ACC112 (cell line): ENCODE measurements around the gene CNKSR3.
A peak's percentile ranks its signal among the peaks of the same experiment; 100 is the strongest.

ENCODE experiments used
- H2AFZ ChIP-seq: fragments of 200-600 bp; sonication (generic); one replicate; pipeline ENCODE4 v1.6.0; 2017; ENCODE audit warnings: antibody characterized with exemption, low read length; ENCODE audit not compliant: unreplicated experiment
- H3K27ac ChIP-seq: fragments of 200-600 bp; sonication (generic); 2 replicates; pipeline ENCODE4 v1.5.1; 2014; ENCODE audit warnings: low read depth, mild to moderate bottlenecking, antibody characterized with exemption, low read length, moderate library complexity
- H3K27me3 ChIP-seq: fragments of 200-600 bp; sonication (generic); 2 replicates; pipeline ENCODE4 v1.6.1; 2014; ENCODE audit warnings: mild to moderate bottlenecking, antibody characterized with exemption, low read length, moderate library complexity, mixed read lengths; ENCODE audit not compliant: insufficient read depth
- H3K36me3 ChIP-seq: fragments of 200-600 bp; sonication (generic); 2 replicates; pipeline ENCODE4 v1.6.1; 2016; ENCODE audit warnings: mild to moderate bottlenecking, antibody characterized with exemption, low read length, moderate library complexity, mixed read lengths; ENCODE audit not compliant: insufficient read depth
- H3K4me1 ChIP-seq: fragments of 200-600 bp; sonication (generic); one replicate; pipeline ENCODE4 v1.6.1; 2016; ENCODE audit warnings: low read length, mixed read lengths; ENCODE audit not compliant: insufficient read depth, unreplicated experiment, control insufficient read depth
- H3K4me3 ChIP-seq: fragments of 200-600 bp; sonication (generic); 2 replicates; pipeline ENCODE4 v1.5.1; 2014; ENCODE audit warnings: mild to moderate bottlenecking, low read depth, low read length
- H3K79me2 ChIP-seq: fragments of 200-600 bp; sonication (generic); one replicate; pipeline ENCODE4 v1.6.0; 2016; ENCODE audit warnings: low read length; ENCODE audit not compliant: control insufficient read depth, unreplicated experiment, insufficient read depth

CNKSR3 gene

DNA sequence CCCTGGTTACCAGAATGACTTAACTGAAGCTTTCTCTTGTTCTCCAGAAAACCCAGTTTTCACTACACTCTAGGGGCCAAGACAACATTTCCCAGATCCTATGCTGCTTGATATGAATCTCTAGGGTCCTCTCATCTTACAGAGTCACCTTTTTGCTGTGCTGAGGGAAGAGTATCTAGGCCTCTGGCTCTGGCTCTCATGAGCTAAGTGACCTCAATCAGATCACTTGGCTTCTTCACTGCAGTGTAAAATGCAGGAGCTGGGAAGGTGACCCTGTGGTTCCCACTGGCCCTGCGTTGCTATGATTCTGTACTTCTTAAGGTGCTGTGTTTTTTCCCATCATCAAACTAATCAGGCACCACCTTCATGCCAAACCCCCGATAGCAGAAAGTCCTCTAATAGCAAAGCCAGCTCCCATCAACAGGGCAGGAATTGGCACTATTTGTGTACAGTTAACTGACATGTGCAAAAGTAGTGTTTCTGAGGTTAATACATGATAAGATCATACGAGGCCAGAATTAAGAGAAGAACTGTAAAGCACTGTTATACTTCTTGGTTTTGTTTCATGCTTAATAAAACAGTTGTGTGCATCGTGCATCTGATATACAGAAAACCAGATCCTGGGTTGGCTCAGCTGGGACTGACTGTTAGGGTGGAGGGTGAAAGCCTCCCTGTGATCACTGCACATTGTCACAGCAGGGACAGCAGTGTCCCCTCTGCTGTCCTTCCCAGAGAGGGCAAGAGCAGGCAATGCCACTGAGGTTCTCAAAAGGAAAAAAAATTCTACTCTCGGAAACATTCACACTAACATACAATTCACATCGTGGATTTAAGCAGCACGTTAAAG is 46.7 kb downstream of the CNKSR3 start:
- Histone ChIP-seq H3K4me3 (no peak overlapping the region), H3K27ac (no peak overlapping the region), H3K27me3 (no peaks in the 10 kb centered on the region), H3K36me3 (no peaks in the 10 kb centered on the region), H3K4me1 (peaks cover 22% of the 10 kb centered on the region), H2AFZ (no peak overlapping the region), H3K79me2 (peaks cover 4% of the 10 kb centered on the region)

DNA sequence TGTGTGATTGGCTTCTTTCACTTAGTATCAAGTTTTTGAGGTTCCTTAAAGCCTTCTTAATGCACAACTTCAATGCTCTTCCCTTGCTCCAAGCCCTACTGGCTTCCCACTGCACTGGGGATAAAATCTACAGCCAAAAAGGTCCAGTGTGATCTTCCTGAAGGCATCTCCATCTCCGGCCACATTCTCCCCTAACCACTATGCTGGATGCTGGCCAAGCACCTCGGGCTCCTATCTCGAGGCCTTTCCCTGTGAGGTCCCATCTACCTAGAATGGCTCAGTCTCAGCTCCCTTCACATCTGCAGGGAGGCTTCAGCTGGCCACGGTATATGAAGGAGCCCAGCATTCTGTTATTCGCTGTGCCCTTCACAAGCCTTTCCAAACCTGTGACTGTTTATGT is 48.1 kb downstream of the CNKSR3 start:
- H3K79me2 ChIP-seq, result peaks cover 10% of the 10 kb centered on the region
- peaks cover 32% of the 10 kb centered on the region for H3K4me1 ChIP-seq

DNA sequence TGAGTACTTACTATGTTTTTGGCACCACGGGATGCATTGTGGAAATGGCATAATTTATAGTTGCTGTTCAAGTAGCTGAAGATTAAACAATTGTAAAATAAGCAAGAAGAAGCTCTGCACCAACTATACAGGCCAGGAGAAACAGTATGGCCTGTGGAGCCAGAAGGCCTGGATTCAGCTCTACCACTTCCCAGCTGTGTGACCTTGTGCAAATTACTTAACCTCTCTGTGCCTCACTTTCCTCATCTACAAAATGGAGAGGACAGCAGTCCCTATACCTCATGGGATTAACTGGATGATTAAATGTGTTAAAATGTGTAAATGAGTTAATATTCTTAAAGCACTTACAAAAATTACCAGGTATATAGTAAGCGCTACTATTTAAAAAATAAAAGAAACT is 49.1 kb downstream of the CNKSR3 start:
- H3K79me2 ChIP-seq, result peaks cover 10% of the 10 kb centered on the region
- H3K27ac ChIP-seq, result no peak overlapping the region
- H3K4me1 ChIP-seq, result peaks cover 32% of the 10 kb centered on the region
- no peak overlapping the region for H2AFZ ChIP-seq
- H3K4me3 ChIP-seq, result no peak overlapping the region
- no peaks in the 10 kb centered on the region for H3K36me3 ChIP-seq
- no peaks in the 10 kb centered on the region for H3K27me3 ChIP-seq

More for the DNA sequence above, 48.1 kb downstream of the CNKSR3 start:
- no peaks in the 10 kb centered on the region for H3K36me3 ChIP-seq
- no peaks in the 10 kb centered on the region for H3K27me3 ChIP-seq
- no peak overlapping the region for H2AFZ ChIP-seq
- no peak overlapping the region for H3K4me3 ChIP-seq
- H3K27ac ChIP-seq, result no peak overlapping the region

DNA sequence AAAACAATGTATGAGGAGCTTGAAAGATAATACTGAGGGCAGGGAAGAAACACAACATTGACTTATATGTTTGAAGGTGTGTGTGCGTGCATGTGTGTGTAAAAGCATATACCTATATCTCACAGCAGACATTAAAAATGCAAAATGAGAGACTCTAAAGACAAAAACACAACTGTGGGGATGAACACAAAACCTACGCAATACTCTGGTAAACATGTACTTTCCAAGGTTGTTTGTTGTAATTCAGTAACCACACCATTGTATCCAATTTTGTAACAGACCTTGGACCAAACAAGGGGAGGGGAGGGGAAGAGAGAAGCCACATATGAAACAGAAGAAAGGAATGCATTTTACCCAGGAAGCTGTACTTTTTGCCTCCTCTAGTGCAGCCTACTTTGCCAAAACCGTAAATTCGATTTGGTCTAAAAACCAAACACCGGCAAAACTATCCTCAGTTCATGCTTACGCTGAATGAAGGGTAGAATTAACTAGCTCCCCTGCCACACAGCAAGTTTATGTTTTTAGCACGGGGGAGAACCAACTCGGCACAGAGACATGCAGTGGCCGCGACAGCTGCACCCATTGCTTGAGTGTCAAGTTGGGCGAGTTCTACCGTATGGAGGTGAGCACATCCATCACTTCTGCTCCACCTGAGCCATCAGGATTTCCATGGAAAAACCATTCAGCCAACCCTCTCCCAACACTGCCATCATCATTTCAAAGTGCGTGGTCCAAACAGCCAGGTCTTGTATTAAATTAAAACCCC is 50.0 kb downstream of the CNKSR3 start:
- peaks cover 10% of the 10 kb centered on the region for H3K79me2 ChIP-seq
- no peaks in the 10 kb centered on the region for H3K27me3 ChIP-seq
- no peak overlapping the region for H3K27ac ChIP-seq
- peak overlapping the region; percentile 15; the same call in 1 of the 2 replicates for H3K4me3 ChIP-seq
- no peak overlapping the region for H2AFZ ChIP-seq
- H3K36me3 ChIP-seq, result no peaks in the 10 kb centered on the region
- H3K4me1 ChIP-seq, result peaks cover 32% of the 10 kb centered on the region

DNA sequence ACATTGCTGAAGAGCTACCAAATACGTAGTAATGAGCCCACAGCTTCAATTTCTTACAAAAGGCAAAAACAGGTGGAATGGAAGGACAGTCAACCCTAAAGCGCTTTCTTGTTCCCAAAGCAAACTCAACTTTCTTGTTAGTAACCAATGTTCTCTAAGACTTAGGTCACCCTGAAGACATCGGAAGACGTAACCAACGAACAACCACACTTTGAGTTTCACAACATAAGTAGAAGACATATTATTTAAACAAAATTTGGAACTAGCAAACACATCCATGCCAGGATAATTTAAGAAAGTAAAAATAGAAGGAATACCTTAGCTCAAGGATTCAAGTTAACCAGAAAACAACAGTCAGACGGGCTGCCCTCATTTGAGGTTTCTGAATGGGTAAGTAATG is 51.0 kb downstream of the CNKSR3 start:
- H3K27ac ChIP-seq, result no peak overlapping the region
- no peaks in the 10 kb centered on the region for H3K27me3 ChIP-seq
- H2AFZ ChIP-seq, result no peak overlapping the region
- no peaks in the 10 kb centered on the region for H3K36me3 ChIP-seq
- peak overlapping the region; percentile 6; the same call in 1 of the 2 replicates for H3K4me3 ChIP-seq
- peaks cover 32% of the 10 kb centered on the region for H3K4me1 ChIP-seq
- peaks cover 10% of the 10 kb centered on the region for H3K79me2 ChIP-seq

DNA sequence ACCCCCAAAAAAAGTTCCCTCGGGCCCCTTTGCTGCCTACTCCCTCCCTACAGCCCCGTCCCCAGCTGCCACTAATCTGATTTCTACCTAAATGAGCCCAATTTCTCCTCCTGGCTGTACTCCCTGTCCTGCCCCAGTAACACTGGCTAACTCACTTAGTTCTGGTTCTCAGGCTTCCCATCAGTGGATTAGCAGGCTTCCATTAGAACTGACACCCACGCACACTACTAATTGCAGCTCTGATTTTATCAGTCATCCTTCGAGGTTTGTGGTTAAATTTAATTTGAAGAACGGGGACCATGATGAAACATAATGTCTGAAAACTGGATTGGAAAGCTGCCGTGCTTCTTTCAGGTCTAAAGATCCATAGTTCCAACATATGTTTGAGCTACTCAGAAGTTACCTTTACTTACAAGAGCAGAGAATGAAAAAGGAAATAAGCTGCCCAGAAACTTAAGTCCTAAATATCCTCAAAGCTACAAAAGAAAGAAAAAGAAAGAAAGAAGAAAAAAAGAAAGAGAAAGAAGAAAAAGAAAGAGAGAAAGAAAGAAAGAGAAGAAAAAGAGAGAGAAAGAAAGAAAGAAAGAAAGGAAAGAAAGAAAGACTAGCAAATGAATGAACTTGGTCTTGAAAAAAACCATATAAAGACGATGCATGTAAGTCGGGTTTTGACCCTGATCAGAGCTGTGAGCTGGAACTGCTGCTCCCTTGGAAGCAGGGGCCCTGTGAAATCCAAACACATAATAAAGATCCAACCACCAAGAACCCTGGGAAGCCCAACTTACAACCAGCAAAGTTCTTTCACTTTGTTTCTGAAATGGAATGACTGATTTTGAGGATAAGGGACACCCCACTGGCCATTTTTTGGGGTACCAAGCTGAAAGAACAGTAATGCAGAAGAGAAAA is 51.7 kb downstream of the CNKSR3 start:
- H3K36me3 ChIP-seq, result no peaks in the 10 kb centered on the region
- peak overlapping the region; percentile 6 for H3K4me3 ChIP-seq
- no peak overlapping the region for H2AFZ ChIP-seq
- peaks cover 32% of the 10 kb centered on the region for H3K4me1 ChIP-seq
- no peak overlapping the region for H3K27ac ChIP-seq
- H3K27me3 ChIP-seq, result no peaks in the 10 kb centered on the region
- peaks cover 10% of the 10 kb centered on the region for H3K79me2 ChIP-seq

DNA sequence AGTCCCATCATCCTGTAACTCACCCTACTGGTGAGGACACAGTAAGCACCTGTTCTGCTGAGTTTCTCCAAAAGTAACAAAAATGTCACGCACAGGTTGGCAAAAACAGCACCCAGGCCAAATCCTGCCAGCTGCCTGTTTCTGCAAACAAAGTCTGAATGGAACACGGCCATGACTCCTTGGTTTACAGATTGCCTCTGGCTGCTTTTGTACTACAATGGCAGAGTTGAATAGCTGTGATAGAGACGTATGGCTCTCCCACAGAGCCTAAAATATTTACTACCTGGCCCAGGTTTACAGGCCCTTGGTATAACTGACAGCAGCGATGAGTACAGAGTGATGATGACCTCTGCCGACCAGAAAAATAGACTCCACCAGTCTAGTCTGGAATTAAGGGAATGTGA is 52.6 kb downstream of the CNKSR3 start:
- Histone ChIP-seq H3K27ac (no peak overlapping the region), H3K36me3 (no peaks in the 10 kb centered on the region), H3K4me1 (peaks cover 32% of the 10 kb centered on the region), H3K27me3 (no peaks in the 10 kb centered on the region), H2AFZ (no peak overlapping the region), H3K79me2 (peaks cover 10% of the 10 kb centered on the region), H3K4me3 (no peak overlapping the region)

DNA sequence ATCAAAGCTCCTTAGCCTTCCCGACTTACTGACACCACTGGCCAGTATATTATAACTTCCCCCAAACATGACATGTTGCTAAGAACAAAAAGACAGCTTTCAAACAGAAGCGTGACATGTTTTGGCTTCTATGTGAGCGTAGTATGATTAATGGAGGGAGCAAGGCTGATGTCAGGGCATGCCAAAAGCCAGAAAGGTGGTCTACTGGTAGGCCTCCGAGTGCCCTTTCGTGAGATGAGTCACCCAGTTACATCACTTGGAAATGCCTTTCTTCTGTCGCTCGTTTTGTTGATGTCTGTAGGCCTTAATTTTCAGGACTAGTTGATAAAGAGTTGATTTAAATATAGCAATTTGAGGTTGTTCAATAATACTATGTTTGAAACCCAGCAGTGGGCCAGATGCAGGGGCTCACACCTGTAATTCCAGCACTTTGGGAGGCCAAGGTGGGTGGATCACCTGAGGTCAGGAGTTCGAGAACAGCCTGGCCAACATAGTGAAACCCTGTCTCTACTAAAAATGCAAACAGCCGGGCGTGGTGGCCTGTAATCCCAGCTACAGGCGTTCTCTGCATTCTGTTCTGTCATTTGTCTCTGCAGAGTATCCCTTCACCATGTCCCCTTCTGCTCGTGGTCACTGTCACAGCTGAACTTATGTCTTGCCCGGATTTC is 53.3 kb downstream of the CNKSR3 start:
- H2AFZ ChIP-seq, result no peak overlapping the region
- no peaks in the 10 kb centered on the region for H3K36me3 ChIP-seq
- H3K27ac ChIP-seq, result no peak overlapping the region
- H3K4me1 ChIP-seq, result peaks cover 32% of the 10 kb centered on the region
- H3K4me3 ChIP-seq, result no peak overlapping the region
- no peaks in the 10 kb centered on the region for H3K27me3 ChIP-seq
- peaks cover 10% of the 10 kb centered on the region for H3K79me2 ChIP-seq

DNA sequence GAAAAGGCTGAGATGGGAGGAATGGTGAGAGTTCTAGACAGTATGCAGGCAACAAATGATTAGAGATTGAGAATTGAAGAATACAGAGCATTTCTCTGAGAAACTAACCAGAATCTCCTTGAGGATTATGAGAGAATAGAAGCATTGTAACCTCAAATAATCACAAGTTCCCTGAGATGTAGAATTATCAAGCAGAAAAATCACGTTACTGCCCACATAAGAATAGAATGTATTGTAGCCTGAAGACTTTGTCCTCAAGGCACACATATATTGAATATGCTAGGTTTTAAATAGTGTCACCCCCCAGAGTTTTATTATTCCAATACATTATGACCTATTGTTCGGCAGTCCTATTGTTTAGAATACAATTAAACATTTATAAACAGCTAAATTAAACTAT is 57.2 kb downstream of the CNKSR3 start:
- Histone ChIP-seq H3K4me1 (peaks cover 13% of the 10 kb centered on the region), H3K27ac (no peak overlapping the region), H3K79me2 (peaks cover 7% of the 10 kb centered on the region), H3K36me3 (no peaks in the 10 kb centered on the region), H2AFZ (no peak overlapping the region), H3K4me3 (no peak overlapping the region), H3K27me3 (no peaks in the 10 kb centered on the region)

DNA sequence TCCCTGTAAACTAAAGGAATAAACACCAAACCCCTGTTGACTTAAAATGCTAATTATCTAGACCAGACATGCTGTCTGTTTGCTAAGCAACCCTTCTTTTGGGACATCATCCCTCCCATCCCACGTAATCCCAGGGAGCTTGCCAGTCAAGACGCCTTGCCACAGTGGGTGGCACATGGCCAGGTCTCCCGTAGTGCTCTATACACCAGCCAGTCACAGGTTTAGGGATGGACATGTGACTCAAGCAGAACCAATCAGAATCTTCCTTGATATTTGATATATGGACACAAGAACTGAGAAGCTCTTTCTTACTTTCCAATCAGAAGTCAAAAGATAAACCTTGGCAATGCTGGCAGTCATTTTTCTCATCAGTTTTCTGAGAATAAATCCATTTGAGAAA is 60.0 kb downstream of the CNKSR3 start:
- Histone ChIP-seq H2AFZ (no peak overlapping the region), H3K27ac (no peak overlapping the region), H3K36me3 (no peaks in the 10 kb centered on the region), H3K79me2 (no peaks in the 10 kb centered on the region), H3K4me1 (peaks cover 13% of the 10 kb centered on the region), H3K27me3 (no peaks in the 10 kb centered on the region), H3K4me3 (no peak overlapping the region)
